Hepatocyte (in vitro differentiated cells): Measurements from ENCODE around the gene REXO5. TPM values are rescaled to one million over a fixed set of nuclear protein-coding genes. Genes with fewer than 3 reads are reported as not detected.

Experiments used
- DNase-seq: peaks from one replicate; pipeline ENCODE4 v3.0.0-alpha.2; 2016; ENCODE audit warnings: low spot score
- H2AFZ ChIP-seq: fragments of 200-600 bp; sonication (generic); 2 replicates; pipeline ENCODE4 v1.6.0; 2016; ENCODE audit warnings: antibody characterized with exemption, mild to moderate bottlenecking
- H3K27ac ChIP-seq: fragments of 200-600 bp; sonication (generic); 2 replicates; pipeline ENCODE4 v1.5.1; 2016; ENCODE audit warnings: mild to moderate bottlenecking
- H3K27me3 ChIP-seq: fragments of 200-600 bp; sonication (generic); 2 replicates; pipeline ENCODE4 v1.6.1; 2016
- H3K36me3 ChIP-seq: fragments of 200-600 bp; sonication (generic); replicated peaks from 2 replicates; pipeline ENCODE4 v1.5.1; 2016; ENCODE audit warnings: low read depth; ENCODE audit not compliant: insufficient read depth
- H3K4me1 ChIP-seq: fragments of 200-600 bp; sonication (generic); 2 replicates; pipeline ENCODE4 v1.5.1; 2016; ENCODE audit warnings: mild to moderate bottlenecking, moderate library complexity; ENCODE audit not compliant: insufficient read depth
- H3K4me2 ChIP-seq: fragments of 200-600 bp; sonication (generic); 2 replicates; pipeline ENCODE4 v1.6.0; 2016
- H3K4me3 ChIP-seq: fragments of 200-600 bp; sonication (generic); 2 replicates; pipeline ENCODE4 v1.5.1; 2016; ENCODE audit warnings: mild to moderate bottlenecking
- H3K79me2 ChIP-seq: fragments of 200-600 bp; sonication (generic); 2 replicates; pipeline ENCODE4 v1.6.0; 2017; ENCODE audit warnings: mild to moderate bottlenecking
- H3K9me2 ChIP-seq: fragments of 200-600 bp; sonication (generic); replicated peaks from 2 replicates; pipeline ENCODE4 v1.6.0; 2017; ENCODE audit warnings: mild to moderate bottlenecking; ENCODE audit not compliant: insufficient read depth
- H3K9me3 ChIP-seq: fragments of 200-600 bp; sonication (generic); 2 replicates; pipeline ENCODE4 v1.5.1; 2016; ENCODE audit warnings: low read depth, mild to moderate bottlenecking
- H4K20me1 ChIP-seq: fragments of 200-600 bp; sonication (generic); 2 replicates; pipeline ENCODE4 v1.6.0; 2016; ENCODE audit warnings: mild to moderate bottlenecking; ENCODE audit not compliant: insufficient read depth, poor library complexity, severe bottlenecking
- EZH2 ChIP-seq: fragments of 200-600 bp; sonication (generic); IDR thresholded peaks from 2 replicates; pipeline ENCODE4 v1.6.1; 2016; ENCODE audit warnings: antibody characterized with exemption, mild to moderate bottlenecking, borderline replicate concordance
- EZH2phosphoT487 ChIP-seq: fragments of 200-600 bp; sonication (generic); IDR thresholded peaks from one replicate; pipeline ENCODE4 v1.6.1; 2018; ENCODE audit warnings: antibody characterized with exemption, mild to moderate bottlenecking, low read depth, moderate library complexity; ENCODE audit not compliant: unreplicated experiment, severe bottlenecking
- WGBS: methylation state at CpG from one replicate; pipeline ENCODE4 v1.1.6; 2016; ENCODE audit warnings: low lambda C conversion rate; ENCODE audit errors: missing lambda C conversion rate; 5-methylcytosine and 5-hydroxymethylcytosine counted together
- polyA plus RNA-seq: library from polyadenylated mRNA; unstranded; fragments of >200 nt; fragmentation: Nextera tagmentation; extraction: Ambion mirVana; gene quantifications from 2 replicates; pipeline ENCODE4 v1.2.1, GENCODE V29; 2016
- total RNA-seq: library from RNA; depleted of rRNA; stranded (reverse); fragments of >200 nt; gene quantifications from 2 replicates; pipeline ENCODE4 v1.2.3, GENCODE V29; 2014
- TF ChIP-seq, protein P1 (sequence below): fragments of 200-600 bp; sonication (generic); IDR thresholded peaks from 2 replicates; pipeline ENCODE4 v1.5.1; 2016; ENCODE audit warnings: antibody characterized with exemption, mild to moderate bottlenecking; ENCODE audit not compliant: poor library complexity

Gene REXO5
- total and polyA plus RNA-seq, 2 experiments from 2014 or later, result 3.5 to 3.6 TPM

DNA sequence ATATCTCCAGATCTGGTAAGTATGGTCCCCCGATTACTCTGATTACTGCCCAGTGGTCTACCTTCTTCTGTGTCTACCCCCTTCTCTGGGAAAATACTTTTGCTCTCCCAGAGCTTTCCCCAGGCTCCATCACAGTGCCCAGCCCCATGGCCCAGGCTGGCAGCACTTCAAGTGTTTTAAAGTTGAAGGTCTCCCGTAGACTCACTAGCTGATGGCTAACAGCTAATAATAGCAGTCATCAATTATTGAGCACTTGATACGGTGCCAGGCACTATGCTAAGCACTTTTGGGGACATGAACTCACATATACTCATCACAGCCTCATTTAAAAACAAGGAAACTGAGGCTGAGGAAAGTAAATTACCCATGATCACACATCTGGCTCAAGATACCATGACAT is 60.5 kb downstream of the REXO5 start:
- Histone ChIP-seq H3K36me3 (no peaks in the 10 kb centered on the region), H3K4me2 (no peak overlapping the region), H3K9me2 (no peaks in the 10 kb centered on the region), H4K20me1 (peaks cover 47% of the 10 kb centered on the region), H3K4me3 (no peak overlapping the region), H3K27me3 (no peaks in the 10 kb centered on the region), H3K27ac (peak overlapping the region; percentile 78), H3K4me1 (peaks cover 30% of the 10 kb centered on the region), H2AFZ (no peak overlapping the region), H3K79me2 (peaks cover 94% of the 10 kb centered on the region), H3K9me3 (no peaks in the 10 kb centered on the region)
- no peak for DNase-seq
- TF ChIP-seq, protein P1, sequence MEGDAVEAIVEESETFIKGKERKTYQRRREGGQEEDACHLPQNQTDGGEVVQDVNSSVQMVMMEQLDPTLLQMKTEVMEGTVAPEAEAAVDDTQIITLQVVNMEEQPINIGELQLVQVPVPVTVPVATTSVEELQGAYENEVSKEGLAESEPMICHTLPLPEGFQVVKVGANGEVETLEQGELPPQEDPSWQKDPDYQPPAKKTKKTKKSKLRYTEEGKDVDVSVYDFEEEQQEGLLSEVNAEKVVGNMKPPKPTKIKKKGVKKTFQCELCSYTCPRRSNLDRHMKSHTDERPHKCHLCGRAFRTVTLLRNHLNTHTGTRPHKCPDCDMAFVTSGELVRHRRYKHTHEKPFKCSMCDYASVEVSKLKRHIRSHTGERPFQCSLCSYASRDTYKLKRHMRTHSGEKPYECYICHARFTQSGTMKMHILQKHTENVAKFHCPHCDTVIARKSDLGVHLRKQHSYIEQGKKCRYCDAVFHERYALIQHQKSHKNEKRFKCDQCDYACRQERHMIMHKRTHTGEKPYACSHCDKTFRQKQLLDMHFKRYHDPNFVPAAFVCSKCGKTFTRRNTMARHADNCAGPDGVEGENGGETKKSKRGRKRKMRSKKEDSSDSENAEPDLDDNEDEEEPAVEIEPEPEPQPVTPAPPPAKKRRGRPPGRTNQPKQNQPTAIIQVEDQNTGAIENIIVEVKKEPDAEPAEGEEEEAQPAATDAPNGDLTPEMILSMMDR, result no peak
- TF ChIP-seq EZH2phosphoT487 (no peak), EZH2 (no peak)
- 97% methylated on average over 3 of the region's 3 CpGs for WGBS

DNA sequence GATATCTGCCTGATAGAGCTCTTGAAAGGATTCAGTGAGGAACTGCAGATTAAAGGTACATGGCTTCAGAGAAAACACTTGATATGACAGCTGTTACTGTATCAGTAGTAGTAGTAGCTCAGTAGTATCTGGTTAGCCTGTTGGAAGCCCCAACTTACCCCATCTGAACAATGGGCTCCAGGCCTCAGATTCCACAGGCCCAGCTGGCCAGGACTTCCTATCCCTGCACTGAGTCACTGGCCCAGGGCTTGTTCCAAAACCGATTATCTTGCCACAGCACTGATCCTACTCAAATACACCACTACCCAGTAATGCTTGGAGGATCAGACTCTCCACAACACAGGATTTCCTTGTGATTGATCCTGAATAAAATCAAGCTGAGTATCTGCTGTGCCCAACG is 61.3 kb downstream of the REXO5 start:
- Histone ChIP-seq H3K4me3 (no peak overlapping the region), H3K4me2 (no peak overlapping the region), H3K27me3 (no peaks in the 10 kb centered on the region), H3K27ac (no peak overlapping the region), H4K20me1 (peaks cover 52% of the 10 kb centered on the region), H2AFZ (no peak overlapping the region), H3K9me2 (no peaks in the 10 kb centered on the region), H3K4me1 (peaks cover 38% of the 10 kb centered on the region), H3K36me3 (no peaks in the 10 kb centered on the region), H3K9me3 (no peaks in the 10 kb centered on the region), H3K79me2 (peaks cover 94% of the 10 kb centered on the region)
- 83% methylated on average over 2 of the region's 2 CpGs for whole genome bisulfite sequencing
- no peak for TF ChIP-seq EZH2phosphoT487
- no peak for TF ChIP-seq EZH2
- TF ChIP-seq, protein P1, result no peak
- no peak for DNase-seq

DNA sequence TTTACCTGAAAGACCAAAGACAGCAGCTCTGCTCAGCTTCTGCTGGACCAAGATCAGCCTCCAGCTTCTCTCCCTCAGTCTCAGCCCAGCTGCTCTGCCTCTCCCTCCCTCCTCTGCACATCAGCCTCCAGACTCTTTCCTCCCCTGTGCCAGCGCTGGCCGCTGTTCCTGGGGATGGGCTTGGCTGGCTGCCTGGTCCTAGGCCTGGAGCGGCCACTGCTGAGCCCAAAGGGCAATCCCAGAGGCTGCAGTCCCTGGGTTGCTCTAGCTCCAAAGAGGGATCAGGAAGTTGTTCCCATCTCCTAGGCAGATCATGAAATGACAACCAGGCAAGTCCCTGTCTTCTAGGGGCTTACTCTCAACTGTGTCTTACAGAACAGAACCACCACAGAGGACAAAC is 62.6 kb downstream of the REXO5 start:
- peak overlapping the region; percentile 1 for H3K27ac ChIP-seq
- peaks cover 43% of the 10 kb centered on the region for H3K4me1 ChIP-seq
- H3K9me3 ChIP-seq, result no peaks in the 10 kb centered on the region
- H3K4me2 ChIP-seq, result no peak overlapping the region
- no peak overlapping the region for H3K4me3 ChIP-seq
- TF ChIP-seq EZH2 (no peak), EZH2phosphoT487 (no peak)
- TF ChIP-seq, protein P1, result no peak
- no peak overlapping the region for H2AFZ ChIP-seq
- 42% methylated on average over 3 of the region's 3 CpGs for WGBS
- H3K27me3 ChIP-seq, result no peaks in the 10 kb centered on the region
- DNase-seq, result peak; percentile 45
- peaks cover 94% of the 10 kb centered on the region for H3K79me2 ChIP-seq
- no peaks in the 10 kb centered on the region for H3K9me2 ChIP-seq
- H4K20me1 ChIP-seq, result peaks cover 48% of the 10 kb centered on the region
- H3K36me3 ChIP-seq, result no peaks in the 10 kb centered on the region
